ENCODE data around the gene SHROOM3. TPM values are rescaled to one million over a fixed set of nuclear protein-coding genes. Genes with fewer than 3 reads are reported as not detected.

Gene SHROOM3
- total and polyA plus RNA-seq, 2 of the 13 experiments (the other 11 are each of a cell fraction or from before 2014, with no cell fraction given), result 0.01 TPM; not detected in 1

DNA sequence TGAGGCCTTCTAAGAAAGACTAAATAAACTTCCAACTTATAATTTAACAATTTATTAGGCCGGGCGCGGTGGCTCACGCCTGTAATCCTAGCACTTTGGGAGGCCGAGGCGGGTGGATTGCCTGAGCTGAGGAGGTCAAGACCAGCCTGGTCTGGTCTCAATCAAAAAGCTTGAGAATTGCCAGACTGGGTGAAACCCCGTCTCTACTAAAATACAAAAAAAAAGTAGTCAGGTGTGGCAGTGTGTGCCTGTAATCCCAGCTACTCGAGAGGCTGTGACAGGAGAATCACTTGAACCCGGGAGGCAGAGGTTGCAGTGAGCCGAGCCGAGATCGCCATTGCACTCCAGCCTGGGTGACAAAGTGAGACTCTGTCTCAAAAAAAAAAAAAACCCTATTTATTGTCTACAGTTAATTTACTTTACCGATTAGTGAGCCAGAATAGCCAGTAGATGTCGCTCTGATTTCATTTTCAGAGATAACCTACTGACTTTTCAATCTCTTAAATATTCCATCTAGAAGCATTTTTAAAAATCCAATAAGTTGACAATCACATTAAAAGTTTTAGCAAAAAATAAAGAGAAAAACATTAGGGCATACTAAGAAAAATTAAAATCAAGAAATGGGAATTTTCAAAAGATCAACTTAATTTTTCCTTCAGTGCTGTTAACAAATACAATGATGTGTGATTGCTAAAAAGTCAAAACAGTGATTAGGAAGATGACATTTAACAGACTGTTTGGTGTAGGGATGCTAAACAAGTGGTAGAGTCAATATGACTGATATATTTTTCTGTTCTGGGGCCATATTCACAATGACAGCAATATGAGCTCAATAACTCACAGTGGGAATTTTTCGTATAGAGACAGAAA, 4.3 kb upstream of the SHROOM3 start (continued):
- TF ChIP-seq, protein P1, sequence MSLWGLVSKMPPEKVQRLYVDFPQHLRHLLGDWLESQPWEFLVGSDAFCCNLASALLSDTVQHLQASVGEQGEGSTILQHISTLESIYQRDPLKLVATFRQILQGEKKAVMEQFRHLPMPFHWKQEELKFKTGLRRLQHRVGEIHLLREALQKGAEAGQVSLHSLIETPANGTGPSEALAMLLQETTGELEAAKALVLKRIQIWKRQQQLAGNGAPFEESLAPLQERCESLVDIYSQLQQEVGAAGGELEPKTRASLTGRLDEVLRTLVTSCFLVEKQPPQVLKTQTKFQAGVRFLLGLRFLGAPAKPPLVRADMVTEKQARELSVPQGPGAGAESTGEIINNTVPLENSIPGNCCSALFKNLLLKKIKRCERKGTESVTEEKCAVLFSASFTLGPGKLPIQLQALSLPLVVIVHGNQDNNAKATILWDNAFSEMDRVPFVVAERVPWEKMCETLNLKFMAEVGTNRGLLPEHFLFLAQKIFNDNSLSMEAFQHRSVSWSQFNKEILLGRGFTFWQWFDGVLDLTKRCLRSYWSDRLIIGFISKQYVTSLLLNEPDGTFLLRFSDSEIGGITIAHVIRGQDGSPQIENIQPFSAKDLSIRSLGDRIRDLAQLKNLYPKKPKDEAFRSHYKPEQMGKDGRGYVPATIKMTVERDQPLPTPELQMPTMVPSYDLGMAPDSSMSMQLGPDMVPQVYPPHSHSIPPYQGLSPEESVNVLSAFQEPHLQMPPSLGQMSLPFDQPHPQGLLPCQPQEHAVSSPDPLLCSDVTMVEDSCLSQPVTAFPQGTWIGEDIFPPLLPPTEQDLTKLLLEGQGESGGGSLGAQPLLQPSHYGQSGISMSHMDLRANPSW (CRISPR knock-in tag; IDR thresholded peaks at IDR 0.05; ENCODE audit: borderline replicate concordance), result no peak
- TF ChIP-seq SMC3 (IDR thresholded peaks at IDR 0.05; ENCODE audit: low read length), result peak; percentile 56
- TF ChIP-seq HNRNPL (IDR thresholded peaks at IDR 0.05; ENCODE audit: low read depth, low read length), result no peak
- TF ChIP-seq ZNF761 (CRISPR knock-in tag; conservative IDR thresholded peaks at IDR 0.05), result no peak
- TF ChIP-seq, protein P2, sequence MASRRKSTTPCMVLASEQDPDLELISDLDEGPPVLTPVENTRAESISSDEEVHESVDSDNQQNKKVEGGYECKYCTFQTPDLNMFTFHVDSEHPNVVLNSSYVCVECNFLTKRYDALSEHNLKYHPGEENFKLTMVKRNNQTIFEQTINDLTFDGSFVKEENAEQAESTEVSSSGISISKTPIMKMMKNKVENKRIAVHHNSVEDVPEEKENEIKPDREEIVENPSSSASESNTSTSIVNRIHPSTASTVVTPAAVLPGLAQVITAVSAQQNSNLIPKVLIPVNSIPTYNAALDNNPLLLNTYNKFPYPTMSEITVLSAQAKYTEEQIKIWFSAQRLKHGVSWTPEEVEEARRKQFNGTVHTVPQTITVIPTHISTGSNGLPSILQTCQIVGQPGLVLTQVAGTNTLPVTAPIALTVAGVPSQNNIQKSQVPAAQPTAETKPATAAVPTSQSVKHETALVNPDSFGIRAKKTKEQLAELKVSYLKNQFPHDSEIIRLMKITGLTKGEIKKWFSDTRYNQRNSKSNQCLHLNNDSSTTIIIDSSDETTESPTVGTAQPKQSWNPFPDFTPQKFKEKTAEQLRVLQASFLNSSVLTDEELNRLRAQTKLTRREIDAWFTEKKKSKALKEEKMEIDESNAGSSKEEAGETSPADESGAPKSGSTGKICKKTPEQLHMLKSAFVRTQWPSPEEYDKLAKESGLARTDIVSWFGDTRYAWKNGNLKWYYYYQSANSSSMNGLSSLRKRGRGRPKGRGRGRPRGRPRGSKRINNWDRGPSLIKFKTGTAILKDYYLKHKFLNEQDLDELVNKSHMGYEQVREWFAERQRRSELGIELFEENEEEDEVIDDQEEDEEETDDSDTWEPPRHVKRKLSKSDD (CRISPR knock-in tag; IDR thresholded peaks at IDR 0.05; ENCODE audit: low read depth), result no peak
- no peak for TF ChIP-seq YEATS2 (CRISPR knock-in tag; IDR thresholded peaks at IDR 0.05; ENCODE audit: borderline replicate concordance)
- TF ChIP-seq FOXK2 (IDR thresholded peaks at IDR 0.05), result no peak

All from HepG2 (cell line).